Activated CD8-positive, alpha-beta memory T cell treated with anti-CD3 and anti-CD28 coated beads for 48 hours (primary cell): ENCODE measurements around the gene MCCC1.
"Not testable (repeated sequence)": the region's sequence is repeated elsewhere in the genome, so short reads cannot be mapped to it uniquely, and the experiment has no call there.

Source experiments
- DNase-seq, 3 experiments: peaks; one replicate each; pipeline ENCODE4 v3.0.0-alpha.2; 2020; ENCODE audit warnings: low read depth in 2 of 3, low spot score in 2 of 3

The MCCC1 gene

GRCh38 chr3:183050706-183051105, 48.6 kb downstream of the MCCC1 start:
- no peak for DNase-seq

GRCh38 chr3:183046883-183047282, 52.4 kb downstream of the MCCC1 start:
- no peak for DNase-seq

- DNase-seq, result no peak
These were observed 54.6 kb downstream of the MCCC1 start for GRCh38 chr3:183044547-183045229.

GRCh38 chr3:183038757-183039156, 60.5 kb downstream of the MCCC1 start:
- DNase-seq, result no peak

GRCh38 chr3:183038221-183038620, 61.1 kb downstream of the MCCC1 start:
- DNase-seq, result no peak

GRCh38 chr3:183033746-183034145, 65.5 kb downstream of the MCCC1 start:
- DNase-seq, result no peak

GRCh38 chr3:183032880-183033555, 66.3 kb downstream of the MCCC1 start:
- no peak for DNase-seq

GRCh38 chr3:183031826-183032225, 67.5 kb downstream of the MCCC1 start:
- no peak for DNase-seq

GRCh38 chr3:183028416-183028815, 70.9 kb downstream of the MCCC1 start:
- DNase-seq, result no peak

GRCh38 chr3:183027276-183027675, 72.0 kb downstream of the MCCC1 start:
- no peak for DNase-seq

GRCh38 chr3:183022936-183023516, 76.3 kb downstream of the MCCC1 start:
- no peak for DNase-seq

- DNase-seq, result no peak
These were observed 80.7 kb downstream of the MCCC1 start for GRCh38 chr3:183018421-183019192.

- no peak for DNase-seq
These were observed 84.1 kb downstream of the MCCC1 start for GRCh38 chr3:183015185-183015584.

- no peak for DNase-seq
These were observed 85.4 kb downstream of the MCCC1 start for GRCh38 chr3:183013856-183014255.

- DNase-seq, result no peak
These were observed 86.2 kb downstream of the MCCC1 start for GRCh38 chr3:183013074-183013473.

- no peak for DNase-seq
These were observed 90.5 kb downstream of the MCCC1 start for GRCh38 chr3:183008800-183009199.

- DNase-seq, result no peak
These were observed 91.0 kb downstream of the MCCC1 start for GRCh38 chr3:183008303-183008702.

- no peak for DNase-seq
These were observed 92.8 kb downstream of the MCCC1 start for GRCh38 chr3:183006396-183007002.

- DNase-seq, result no peak
These were observed 99.5 kb downstream of the MCCC1 start for GRCh38 chr3:182999767-183000166.

- not testable (repeated sequence) for DNase-seq
These were observed 105.7 kb downstream of the MCCC1 start for GRCh38 chr3:182993486-182994201.

- no peak for DNase-seq
These were observed 109.7 kb downstream of the MCCC1 start for GRCh38 chr3:182989566-182989965.
